Hepatocyte (in vitro differentiated cells): ENCODE measurements around the gene MSH3.

Experiments used
- EZH2 ChIP-seq: fragments of 200-600 bp; sonication (generic); IDR thresholded peaks from 2 replicates; pipeline ENCODE4 v1.6.1; 2016; ENCODE audit warnings: antibody characterized with exemption, mild to moderate bottlenecking, borderline replicate concordance
- EZH2phosphoT487 ChIP-seq: fragments of 200-600 bp; sonication (generic); IDR thresholded peaks from one replicate; pipeline ENCODE4 v1.6.1; 2018; ENCODE audit warnings: antibody characterized with exemption, mild to moderate bottlenecking, low read depth, moderate library complexity; ENCODE audit not compliant: unreplicated experiment, severe bottlenecking
- TF ChIP-seq, protein P1 (sequence below): fragments of 200-600 bp; sonication (generic); IDR thresholded peaks from 2 replicates; pipeline ENCODE4 v1.5.1; 2016; ENCODE audit warnings: antibody characterized with exemption, mild to moderate bottlenecking; ENCODE audit not compliant: poor library complexity

DNA sequence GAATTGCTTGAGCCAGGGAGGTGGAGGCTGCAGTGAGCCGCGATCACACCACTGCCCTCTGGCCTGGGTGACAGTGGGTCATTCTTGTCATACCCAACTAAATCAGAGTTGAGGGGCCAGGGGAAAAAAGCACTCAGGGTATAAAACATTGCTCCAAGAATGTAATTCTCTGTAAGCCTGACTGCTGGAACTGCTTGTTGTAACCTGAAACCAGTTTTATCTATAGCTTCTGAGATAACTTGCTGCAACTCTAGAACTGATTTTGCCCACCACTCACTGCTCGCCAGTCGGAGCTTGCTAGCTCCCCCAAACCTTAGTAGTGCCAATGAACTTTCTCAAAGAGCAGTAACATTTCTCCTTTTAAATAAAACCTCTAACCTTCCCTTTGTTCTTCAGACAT is 9.6 kb upstream of the MSH3 start:
- TF ChIP-seq EZH2 (no peak), EZH2phosphoT487 (no peak)
- TF ChIP-seq, protein P1, sequence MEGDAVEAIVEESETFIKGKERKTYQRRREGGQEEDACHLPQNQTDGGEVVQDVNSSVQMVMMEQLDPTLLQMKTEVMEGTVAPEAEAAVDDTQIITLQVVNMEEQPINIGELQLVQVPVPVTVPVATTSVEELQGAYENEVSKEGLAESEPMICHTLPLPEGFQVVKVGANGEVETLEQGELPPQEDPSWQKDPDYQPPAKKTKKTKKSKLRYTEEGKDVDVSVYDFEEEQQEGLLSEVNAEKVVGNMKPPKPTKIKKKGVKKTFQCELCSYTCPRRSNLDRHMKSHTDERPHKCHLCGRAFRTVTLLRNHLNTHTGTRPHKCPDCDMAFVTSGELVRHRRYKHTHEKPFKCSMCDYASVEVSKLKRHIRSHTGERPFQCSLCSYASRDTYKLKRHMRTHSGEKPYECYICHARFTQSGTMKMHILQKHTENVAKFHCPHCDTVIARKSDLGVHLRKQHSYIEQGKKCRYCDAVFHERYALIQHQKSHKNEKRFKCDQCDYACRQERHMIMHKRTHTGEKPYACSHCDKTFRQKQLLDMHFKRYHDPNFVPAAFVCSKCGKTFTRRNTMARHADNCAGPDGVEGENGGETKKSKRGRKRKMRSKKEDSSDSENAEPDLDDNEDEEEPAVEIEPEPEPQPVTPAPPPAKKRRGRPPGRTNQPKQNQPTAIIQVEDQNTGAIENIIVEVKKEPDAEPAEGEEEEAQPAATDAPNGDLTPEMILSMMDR, result no peak
